Measurements from ENCODE around the gene ADCYAP1. TPM values are rescaled to one million over a fixed set of nuclear protein-coding genes. Genes with fewer than 3 reads are reported as not detected.

Gene ADCYAP1
- total RNA-seq, 1 experiment from 2014 or later: not detected

DNA sequence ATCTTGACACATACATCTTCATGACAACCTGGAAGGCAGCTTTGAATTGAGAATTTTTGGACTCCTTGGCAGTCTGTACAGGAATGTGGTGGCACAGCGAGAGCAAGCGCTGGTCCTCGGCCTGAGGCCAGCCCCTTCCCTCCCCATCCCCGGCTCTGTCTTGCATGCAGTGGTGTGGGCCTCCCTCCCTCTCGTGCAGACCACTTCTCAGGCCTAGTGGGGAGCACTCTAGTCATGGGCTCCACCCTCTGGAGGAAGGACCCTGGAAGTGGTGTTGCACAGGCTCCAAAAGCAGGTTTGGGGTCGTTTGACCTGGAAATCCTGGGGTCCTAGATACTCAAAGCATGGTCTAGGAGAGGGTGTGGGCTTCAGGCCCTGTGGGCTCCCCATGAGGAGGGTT lies 32.3 kb downstream of the ADCYAP1 start:
- no peaks in the 10 kb centered on the region for H4K20me1 ChIP-seq (ENCODE audit: control insufficient read depth, insufficient read depth, insufficient read length)
- Mint-ChIP-seq H3K36me3 (ENCODE audit: insufficient read depth in 1 of 3, low read depth in 3 of 3) (no peaks in the 10 kb centered on the region; a peak in 1 of 7 replicates), H3K9me3 (no peaks in the 10 kb centered on the region), H3K4me3 (no peak overlapping the region), H3K4me1 (peaks cover 23 to 28% of the 10 kb centered on the region in 2 experiments), H3K27me3 (ENCODE audit: low read depth) (peaks cover 3% of the 10 kb centered on the region), H3K27ac (no peak overlapping the region)
- H2BK20ac ChIP-seq (ENCODE audit: low read depth, low read length, poor library complexity, severe bottlenecking): no peak overlapping the region
- no peaks in the 10 kb centered on the region for H3K23me2 ChIP-seq (ENCODE audit: insufficient read length, low read depth, low read length, poor library complexity, severe bottlenecking)
- no peaks in the 10 kb centered on the region for H3K4me1 ChIP-seq (ENCODE audit: insufficient read depth, low read length)
- H3K27me3 ChIP-seq (ENCODE audit: insufficient read depth, low read length): no peaks in the 10 kb centered on the region
- no peaks in the 10 kb centered on the region for H3K79me2 ChIP-seq (ENCODE audit: insufficient read depth, low read length)
- H2BK120ac ChIP-seq (ENCODE audit: low read depth, low read length, poor library complexity, severe bottlenecking): no peak overlapping the region
- H3K27ac ChIP-seq (ENCODE audit: insufficient read length, low read depth, low read length): no peak overlapping the region
- no peak overlapping the region for H3K18ac ChIP-seq (ENCODE audit: insufficient read length, low read depth, low read length)
- H2AK5ac ChIP-seq (ENCODE audit: insufficient read length, low read length): no peak overlapping the region
- H3K4me2 ChIP-seq (ENCODE audit: insufficient read depth, insufficient read length, low read length): no peak overlapping the region
- TF ChIP-seq, protein P1, sequence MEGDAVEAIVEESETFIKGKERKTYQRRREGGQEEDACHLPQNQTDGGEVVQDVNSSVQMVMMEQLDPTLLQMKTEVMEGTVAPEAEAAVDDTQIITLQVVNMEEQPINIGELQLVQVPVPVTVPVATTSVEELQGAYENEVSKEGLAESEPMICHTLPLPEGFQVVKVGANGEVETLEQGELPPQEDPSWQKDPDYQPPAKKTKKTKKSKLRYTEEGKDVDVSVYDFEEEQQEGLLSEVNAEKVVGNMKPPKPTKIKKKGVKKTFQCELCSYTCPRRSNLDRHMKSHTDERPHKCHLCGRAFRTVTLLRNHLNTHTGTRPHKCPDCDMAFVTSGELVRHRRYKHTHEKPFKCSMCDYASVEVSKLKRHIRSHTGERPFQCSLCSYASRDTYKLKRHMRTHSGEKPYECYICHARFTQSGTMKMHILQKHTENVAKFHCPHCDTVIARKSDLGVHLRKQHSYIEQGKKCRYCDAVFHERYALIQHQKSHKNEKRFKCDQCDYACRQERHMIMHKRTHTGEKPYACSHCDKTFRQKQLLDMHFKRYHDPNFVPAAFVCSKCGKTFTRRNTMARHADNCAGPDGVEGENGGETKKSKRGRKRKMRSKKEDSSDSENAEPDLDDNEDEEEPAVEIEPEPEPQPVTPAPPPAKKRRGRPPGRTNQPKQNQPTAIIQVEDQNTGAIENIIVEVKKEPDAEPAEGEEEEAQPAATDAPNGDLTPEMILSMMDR (conservative IDR thresholded peaks at IDR 0.05): no peak
- no peak overlapping the region for H3K23ac ChIP-seq (ENCODE audit: insufficient read length, low read depth, low read length)
- no peak overlapping the region for H2BK12ac ChIP-seq (ENCODE audit: insufficient read length, low read depth, low read length)
- no peak overlapping the region for H4K8ac ChIP-seq (replicated peaks; ENCODE audit: insufficient read length, low read depth, low read length)
- no peaks in the 10 kb centered on the region for H3K9me3 ChIP-seq (ENCODE audit: control insufficient read depth, low read depth, low read length)
- H3K9ac ChIP-seq (ENCODE audit: extremely low read depth, insufficient read length, low read length): no peak overlapping the region
- no peak for DNase-seq
- H2AFZ ChIP-seq (ENCODE audit: low read length): no peak overlapping the region
- H4K5ac ChIP-seq (ENCODE audit: insufficient read length, low read depth, low read length): no peak overlapping the region
- no peak overlapping the region for H3K4ac ChIP-seq (ENCODE audit: low read depth, low read length)
- no CpG with 5 or more reads among the region's 6 CpGs for WGBS (ENCODE audit: extremely low coverage, insufficient read length, low lambda C conversion rate)
- no peak overlapping the region for H2BK15ac ChIP-seq (ENCODE audit: low read depth, low read length)
- no peak overlapping the region for H3K56ac ChIP-seq (ENCODE audit: insufficient read length, low read depth, low read length)
- no peak overlapping the region for H4K91ac ChIP-seq (ENCODE audit: insufficient read length, low read depth, low read length)
- no peak overlapping the region for H2BK5ac ChIP-seq (ENCODE audit: insufficient read length, low read length)
- H3T11ph ChIP-seq (ENCODE audit: low read length): no peak overlapping the region
- no peaks in the 10 kb centered on the region for H3K79me1 ChIP-seq (ENCODE audit: insufficient read depth, low read depth, low read length, poor library complexity, severe bottlenecking)
- no peak overlapping the region for H3K14ac ChIP-seq (ENCODE audit: insufficient read depth, low read length)
